GM23338 (cell line): ENCODE data around the gene ZFHX2. TPM values are rescaled to one million over a fixed set of nuclear protein-coding genes. Genes with fewer than 3 reads are reported as not detected.
A peak's percentile ranks its signal among the peaks of the same experiment; 100 is the strongest.

ENCODE experiments used
- ATAC-seq: fragments of 200-7000 bp; cut with Tn5 transposase; 3 replicates; pipeline ENCODE4 v1.9.1; 2020
- DNase-seq: peaks from one replicate; pipeline ENCODE4 v3.0.0-alpha.2; 2015; ENCODE audit warnings: low spot score
- H2AFZ ChIP-seq: fragments of 200-600 bp; sonication (generic); 2 replicates; pipeline ENCODE4 v1.8.0; 2016; ENCODE audit warnings: antibody characterized with exemption, mild to moderate bottlenecking, moderate library complexity
- H3F3A ChIP-seq: fragments of 200-600 bp; sonication (generic); replicated peaks from 2 replicates; pipeline ENCODE4 v1.8.0; 2017; ENCODE audit warnings: antibody characterized with exemption, mixed run types, low read depth
- H3K27ac ChIP-seq: fragments of 200-600 bp; sonication (generic); 2 replicates; pipeline ENCODE4 v1.6.1; 2016; ENCODE audit warnings: low read depth
- H3K27me3 ChIP-seq: fragments of 200-600 bp; sonication (generic); 2 replicates; pipeline ENCODE4 v1.8.0; 2016; ENCODE audit warnings: mild to moderate bottlenecking, mixed run types, moderate library complexity; ENCODE audit not compliant: insufficient read depth
- H3K36me3 ChIP-seq: fragments of 200-600 bp; sonication (generic); 2 replicates; pipeline ENCODE4 v1.8.0; 2016; ENCODE audit warnings: mild to moderate bottlenecking; ENCODE audit not compliant: insufficient read depth
- H3K4me1 ChIP-seq: fragments of 200-600 bp; sonication (generic); 2 replicates; pipeline ENCODE4 v1.8.0; 2016; ENCODE audit warnings: mild to moderate bottlenecking, moderate library complexity; ENCODE audit not compliant: insufficient read depth
- H3K4me2 ChIP-seq: fragments of 200-600 bp; sonication (generic); 2 replicates; pipeline ENCODE4 v1.7.1; 2017; ENCODE audit warnings: mixed run types
- H3K4me3 ChIP-seq: fragments of 200-600 bp; sonication (generic); 2 replicates; pipeline ENCODE4 v1.6.1; 2016; ENCODE audit warnings: mixed run types
- H3K79me2 ChIP-seq: fragments of 200-600 bp; sonication (generic); replicated peaks from 2 replicates; pipeline ENCODE4 v1.8.0; 2017; ENCODE audit warnings: mild to moderate bottlenecking; ENCODE audit not compliant: insufficient read depth
- H3K9me2 ChIP-seq: fragments of 200-600 bp; sonication (generic); 2 replicates; pipeline ENCODE4 v1.8.0; 2017; ENCODE audit not compliant: insufficient read depth
- H4K20me1 ChIP-seq: fragments of 200-600 bp; sonication (generic); replicated peaks from 2 replicates; pipeline ENCODE4 v1.8.0; 2017; ENCODE audit warnings: mild to moderate bottlenecking; ENCODE audit not compliant: insufficient read depth
- H3K27ac Mint-ChIP-seq: 2 replicates; pipeline ENCODE4 v1.8.0; 2020; ENCODE audit warnings: inconsistent platforms, mild to moderate bottlenecking, moderate library complexity, mixed read lengths
- H3K27me3 Mint-ChIP-seq: 3 replicates; pipeline ENCODE4 v1.8.0; 2022; ENCODE audit warnings: low read depth, mild to moderate bottlenecking, moderate library complexity, mixed read lengths, inconsistent platforms; ENCODE audit not compliant: insufficient read depth, poor library complexity
- H3K36me3 Mint-ChIP-seq: 3 replicates; pipeline ENCODE4 v1.8.0; 2021; ENCODE audit warnings: low read depth, mild to moderate bottlenecking, inconsistent platforms, moderate library complexity, mixed read lengths
- H3K4me1 Mint-ChIP-seq: 3 replicates; pipeline ENCODE4 v1.8.0; 2020; ENCODE audit warnings: mild to moderate bottlenecking, inconsistent platforms, mixed read lengths
- H3K4me3 Mint-ChIP-seq: 3 replicates; pipeline ENCODE4 v1.8.0; 2021; ENCODE audit warnings: moderate library complexity, mild to moderate bottlenecking, inconsistent platforms, mixed read lengths
- H3K9me3 Mint-ChIP-seq: 3 replicates; pipeline ENCODE4 v1.8.0; 2020; ENCODE audit warnings: moderate library complexity, mild to moderate bottlenecking, inconsistent platforms, mixed read lengths
- CREB1 ChIP-seq: fragments of 250-450 bp; sonication (Bioruptor Pico); IDR thresholded peaks from 2 replicates; pipeline ENCODE4 v1.5.0; 2020; ENCODE audit warnings: low read depth, mild to moderate bottlenecking, moderate library complexity
- CTCF ChIP-seq, 2 experiments: fragments of 200-600 bp in 1 of 2; sonication (generic) in 1 of 2; conservative IDR thresholded peaks; 2 replicates each; pipeline versions ENCODE4 v1.5.1 to v1.6.1; 2016 to 2017; ENCODE audit warnings: antibody characterized with exemption in 2 of 2, low read depth in 2 of 2, mild to moderate bottlenecking in 2 of 2, moderate library complexity in 1 of 2
- EZH2 ChIP-seq: fragments of 200-600 bp; sonication (generic); IDR thresholded peaks from one replicate; pipeline ENCODE4 v1.8.0; 2017; ENCODE audit warnings: antibody characterized with exemption, mild to moderate bottlenecking, low read depth; ENCODE audit not compliant: unreplicated experiment
- EZH2phosphoT487 ChIP-seq: fragments of 200-600 bp; sonication (generic); IDR thresholded peaks from one replicate; pipeline ENCODE4 v1.8.1; 2018; ENCODE audit warnings: antibody characterized with exemption; ENCODE audit not compliant: unreplicated experiment
- NANOG ChIP-seq: IDR thresholded peaks from 2 replicates; pipeline ENCODE4 v1.6.1; 2016; ENCODE audit warnings: antibody characterized with exemption, borderline replicate concordance
- POLR2AphosphoS5 ChIP-seq: IDR thresholded peaks from 2 replicates; pipeline ENCODE4 v1.6.1; 2016; ENCODE audit warnings: antibody characterized with exemption, low read depth
- ZNF114 ChIP-seq: fragments of 250-450 bp; sonication (Bioruptor Pico); IDR thresholded peaks from 2 replicates; pipeline ENCODE4 v1.5.0; 2020; ENCODE audit warnings: mild to moderate bottlenecking, moderate library complexity
- polyA plus RNA-seq: library from polyadenylated mRNA; unstranded; fragments of >200 nt; fragmentation: Nextera tagmentation; extraction: Ambion mirVana; gene quantifications from 2 replicates; pipeline ENCODE4 v1.2.1, GENCODE V29; 2016
- total RNA-seq: library from RNA; depleted of rRNA; stranded (reverse); fragments of >200 nt; shearing (Covaris generic); gene quantifications from 2 replicates; pipeline ENCODE4 v1.2.3, GENCODE V29; 2014
- TF ChIP-seq, protein P1 (sequence below): fragments of 250-450 bp; sonication (Bioruptor Pico); IDR thresholded peaks from 2 replicates; pipeline ENCODE4 v1.5.0; 2020; ENCODE audit warnings: mild to moderate bottlenecking, moderate library complexity

ZFHX2 gene
- total and polyA plus RNA-seq, 2 experiments from 2014 or later = 11.6 to 18.5 TPM

DNA sequence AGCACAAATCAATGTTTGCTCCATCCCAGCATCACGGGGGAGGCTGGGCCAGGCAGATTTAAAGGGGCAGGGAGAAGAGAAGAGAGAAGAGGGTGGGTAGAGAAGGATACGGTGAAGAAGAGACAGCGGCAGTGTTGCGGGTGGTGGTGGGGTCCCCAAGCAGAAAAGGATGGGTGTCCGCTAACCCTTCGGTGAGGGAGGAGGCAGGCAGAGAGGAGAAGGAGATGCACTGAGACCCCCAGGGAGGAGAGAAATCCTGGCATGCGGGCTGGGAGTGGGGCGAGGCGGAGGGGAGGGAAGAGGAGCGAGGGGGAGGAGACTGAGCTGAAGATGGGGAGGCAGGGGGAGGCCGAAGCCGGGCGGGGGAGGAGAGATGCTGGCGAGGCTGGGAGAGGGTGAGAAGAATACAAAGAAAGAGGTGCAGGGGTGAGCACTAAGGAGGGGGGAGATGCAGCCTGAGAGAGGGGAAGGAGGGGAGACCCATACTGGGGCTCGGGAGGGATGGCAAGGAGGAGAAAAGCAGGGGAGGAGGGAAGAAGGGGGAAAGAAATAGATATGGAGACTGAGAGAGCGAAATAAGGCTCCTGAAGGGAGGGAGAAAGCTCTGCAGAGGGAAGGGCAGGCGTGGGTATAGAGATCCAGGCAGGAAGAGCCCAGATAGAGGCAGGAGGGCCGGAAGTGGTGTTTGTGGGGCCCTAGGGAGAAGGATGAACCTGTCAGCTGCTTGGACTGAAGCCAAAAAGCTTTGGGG, 27.2 kb upstream of the ZFHX2 start, which contains the start of gene JPH4 (continued):
- TF ChIP-seq CREB1 (CRISPR knock-in tag) = no peak
- no peak for TF ChIP-seq POLR2AphosphoS5
- TF ChIP-seq NANOG = no peak
- no peak for TF ChIP-seq ZNF114 (CRISPR knock-in tag)
- TF ChIP-seq EZH2 = no peak
- no peak for TF ChIP-seq CTCF (conservative IDR thresholded peaks at IDR 0.05; ENCODE audit: low read depth in 2 of 2)

GRCh38 chr14:23577710-23578392, 26.3 kb upstream of the ZFHX2 start:
- ATAC-seq (peak; percentile 32), DNase-seq (peak; percentile 83)
- Histone ChIP-seq H3K79me2 (peaks cover 10% of the 10 kb centered on the region), H3K4me1 (peaks cover 15% of the 10 kb centered on the region), H3K27me3 (peaks cover 32% of the 10 kb centered on the region), H3F3A (peaks cover 15% of the 10 kb centered on the region; the same call in 1 of the 2 replicates), H3K36me3 (no peaks in the 10 kb centered on the region), H3K9me2 (no peaks in the 10 kb centered on the region), H2AFZ (peak overlapping the region; percentile 78; the same call in 1 of the 2 replicates), H3K4me3 (peak overlapping the region; percentile 90), H4K20me1 (peaks cover 18% of the 10 kb centered on the region), H3K27ac (no peak overlapping the region), H3K4me2 (peak overlapping the region; percentile 98)
- H3K4me1 Mint-ChIP-seq = peaks cover 31% of the 10 kb centered on the region
- peak overlapping the region; percentile 86 for H3K4me3 Mint-ChIP-seq
- H3K9me3 Mint-ChIP-seq = peaks cover 4% of the 10 kb centered on the region
- H3K36me3 Mint-ChIP-seq = peaks cover 16% of the 10 kb centered on the region
- no peak overlapping the region for H3K27ac Mint-ChIP-seq
- TF ChIP-seq EZH2 = no peak
- peaks cover 31% of the 10 kb centered on the region for H3K27me3 Mint-ChIP-seq

DNA sequence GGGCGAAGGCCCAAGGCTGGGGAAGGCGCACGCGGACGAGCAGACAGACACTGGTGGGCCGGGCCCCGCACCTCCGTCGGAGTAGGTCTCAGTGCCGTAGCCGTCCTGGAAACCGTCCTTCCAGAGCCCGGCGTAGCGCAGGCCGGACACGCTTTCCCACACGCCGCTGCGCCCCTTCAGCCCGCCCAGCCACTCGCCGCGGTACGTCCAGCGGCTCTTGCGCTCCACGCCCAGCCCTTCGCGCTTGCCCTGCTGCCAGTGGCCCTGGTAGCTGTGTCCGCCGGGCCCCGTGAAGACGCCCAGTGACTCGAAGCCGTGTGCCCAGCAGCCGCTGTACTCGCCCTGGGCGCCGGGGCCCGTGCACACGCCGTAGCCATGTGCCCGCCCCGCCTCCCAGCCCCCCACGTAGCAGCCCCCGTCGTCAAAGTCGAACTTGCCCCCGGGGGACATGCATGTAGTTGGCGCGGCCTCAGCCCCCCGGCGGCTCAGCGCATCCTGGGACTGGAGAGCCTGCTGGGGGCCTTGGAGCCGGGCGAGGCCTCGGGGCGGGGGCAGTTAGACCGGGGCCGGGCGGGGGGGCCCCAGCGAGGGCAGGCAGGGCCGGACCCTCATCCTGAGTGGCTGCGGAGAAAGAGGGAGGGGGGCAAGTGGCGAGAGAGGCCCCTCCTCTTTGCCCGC, 25.6 kb upstream of the ZFHX2 start:
- Histone ChIP-seq H3K4me3 (peak overlapping the region; percentile 90), H2AFZ (no peak overlapping the region), H3K9me2 (no peaks in the 10 kb centered on the region), H4K20me1 (peaks cover 18% of the 10 kb centered on the region), H3K4me2 (peak overlapping the region; percentile 98), H3K27me3 (peaks cover 32% of the 10 kb centered on the region), H3K4me1 (peaks cover 15% of the 10 kb centered on the region), H3K36me3 (no peaks in the 10 kb centered on the region), H3K79me2 (peaks cover 10% of the 10 kb centered on the region), H3K27ac (no peak overlapping the region), H3F3A (peaks cover 15% of the 10 kb centered on the region; the same call in 1 of the 2 replicates)
- H3K9me3 Mint-ChIP-seq = peaks cover 4% of the 10 kb centered on the region
- H3K27me3 Mint-ChIP-seq = peaks cover 34% of the 10 kb centered on the region
- DNase-seq (peak; percentile 71), ATAC-seq (peak; percentile 32)
- peaks cover 23% of the 10 kb centered on the region for H3K36me3 Mint-ChIP-seq
- no peak overlapping the region for H3K27ac Mint-ChIP-seq
- peak overlapping the region; percentile 86 for H3K4me3 Mint-ChIP-seq
- peaks cover 38% of the 10 kb centered on the region for H3K4me1 Mint-ChIP-seq
- TF ChIP-seq ZNF114 (CRISPR knock-in tag) (no peak), POLR2AphosphoS5 (no peak; the same call in 1 of the 2 replicates), CREB1 (CRISPR knock-in tag) (no peak), EZH2 (no peak), EZH2phosphoT487 (no peak), NANOG (no peak)
- TF ChIP-seq, protein P1, sequence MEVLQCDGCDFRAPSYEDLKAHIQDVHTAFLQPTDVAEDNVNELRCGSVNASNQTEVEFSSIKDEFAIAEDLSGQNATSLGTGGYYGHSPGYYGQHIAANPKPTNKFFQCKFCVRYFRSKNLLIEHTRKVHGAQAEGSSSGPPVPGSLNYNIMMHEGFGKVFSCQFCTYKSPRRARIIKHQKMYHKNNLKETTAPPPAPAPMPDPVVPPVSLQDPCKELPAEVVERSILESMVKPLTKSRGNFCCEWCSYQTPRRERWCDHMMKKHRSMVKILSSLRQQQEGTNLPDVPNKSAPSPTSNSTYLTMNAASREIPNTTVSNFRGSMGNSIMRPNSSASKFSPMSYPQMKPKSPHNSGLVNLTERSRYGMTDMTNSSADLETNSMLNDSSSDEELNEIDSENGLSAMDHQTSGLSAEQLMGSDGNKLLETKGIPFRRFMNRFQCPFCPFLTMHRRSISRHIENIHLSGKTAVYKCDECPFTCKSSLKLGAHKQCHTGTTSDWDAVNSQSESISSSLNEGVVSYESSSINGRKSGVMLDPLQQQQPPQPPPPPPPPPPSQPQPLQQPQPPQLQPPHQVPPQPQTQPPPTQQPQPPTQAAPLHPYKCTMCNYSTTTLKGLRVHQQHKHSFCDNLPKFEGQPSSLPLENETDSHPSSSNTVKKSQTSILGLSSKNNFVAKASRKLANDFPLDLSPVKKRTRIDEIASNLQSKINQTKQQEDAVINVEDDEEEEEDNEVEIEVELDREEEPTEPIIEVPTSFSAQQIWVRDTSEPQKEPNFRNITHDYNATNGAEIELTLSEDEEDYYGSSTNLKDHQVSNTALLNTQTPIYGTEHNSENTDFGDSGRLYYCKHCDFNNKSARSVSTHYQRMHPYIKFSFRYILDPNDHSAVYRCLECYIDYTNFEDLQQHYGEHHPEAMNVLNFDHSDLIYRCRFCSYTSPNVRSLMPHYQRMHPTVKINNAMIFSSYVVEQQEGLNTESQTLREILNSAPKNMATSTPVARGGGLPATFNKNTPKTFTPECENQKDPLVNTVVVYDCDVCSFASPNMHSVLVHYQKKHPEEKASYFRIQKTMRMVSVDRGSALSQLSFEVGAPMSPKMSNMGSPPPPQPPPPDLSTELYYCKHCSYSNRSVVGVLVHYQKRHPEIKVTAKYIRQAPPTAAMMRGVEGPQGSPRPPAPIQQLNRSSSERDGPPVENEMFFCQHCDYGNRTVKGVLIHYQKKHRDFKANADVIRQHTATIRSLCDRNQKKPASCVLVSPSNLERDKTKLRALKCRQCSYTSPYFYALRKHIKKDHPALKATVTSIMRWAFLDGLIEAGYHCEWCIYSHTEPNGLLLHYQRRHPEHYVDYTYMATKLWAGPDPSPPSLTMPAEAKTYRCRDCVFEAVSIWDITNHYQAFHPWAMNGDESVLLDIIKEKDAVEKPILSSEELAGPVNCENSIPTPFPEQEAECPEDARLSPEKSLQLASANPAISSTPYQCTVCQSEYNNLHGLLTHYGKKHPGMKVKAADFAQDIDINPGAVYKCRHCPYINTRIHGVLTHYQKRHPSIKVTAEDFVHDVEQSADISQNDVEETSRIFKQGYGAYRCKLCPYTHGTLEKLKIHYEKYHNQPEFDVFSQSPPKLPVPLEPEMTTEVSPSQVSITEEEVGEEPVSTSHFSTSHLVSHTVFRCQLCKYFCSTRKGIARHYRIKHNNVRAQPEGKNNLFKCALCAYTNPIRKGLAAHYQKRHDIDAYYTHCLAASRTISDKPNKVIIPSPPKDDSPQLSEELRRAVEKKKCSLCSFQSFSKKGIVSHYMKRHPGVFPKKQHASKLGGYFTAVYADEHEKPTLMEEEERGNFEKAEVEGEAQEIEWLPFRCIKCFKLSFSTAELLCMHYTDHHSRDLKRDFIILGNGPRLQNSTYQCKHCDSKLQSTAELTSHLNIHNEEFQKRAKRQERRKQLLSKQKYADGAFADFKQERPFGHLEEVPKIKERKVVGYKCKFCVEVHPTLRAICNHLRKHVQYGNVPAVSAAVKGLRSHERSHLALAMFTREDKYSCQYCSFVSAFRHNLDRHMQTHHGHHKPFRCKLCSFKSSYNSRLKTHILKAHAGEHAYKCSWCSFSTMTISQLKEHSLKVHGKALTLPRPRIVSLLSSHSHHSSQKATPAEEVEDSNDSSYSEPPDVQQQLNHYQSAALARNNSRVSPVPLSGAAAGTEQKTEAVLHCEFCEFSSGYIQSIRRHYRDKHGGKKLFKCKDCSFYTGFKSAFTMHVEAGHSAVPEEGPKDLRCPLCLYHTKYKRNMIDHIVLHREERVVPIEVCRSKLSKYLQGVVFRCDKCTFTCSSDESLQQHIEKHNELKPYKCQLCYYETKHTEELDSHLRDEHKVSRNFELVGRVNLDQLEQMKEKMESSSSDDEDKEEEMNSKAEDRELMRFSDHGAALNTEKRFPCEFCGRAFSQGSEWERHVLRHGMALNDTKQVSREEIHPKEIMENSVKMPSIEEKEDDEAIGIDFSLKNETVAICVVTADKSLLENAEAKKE (CRISPR knock-in tag) = no peak
